Activated naive CD4-positive, alpha-beta T cell treated with anti-CD3 and anti-CD28 coated beads, Interleukin-2, amount 50 U/mL, for 72 hours (primary cell): ENCODE data around the gene MYL9. TPM values are rescaled to one million over a fixed set of nuclear protein-coding genes. Genes with fewer than 3 reads are reported as not detected.
"Not testable (repeated sequence)": the region's sequence is repeated elsewhere in the genome, so short reads cannot be mapped to it uniquely, and the experiment has no call there.

Experiments
- ATAC-seq, 2 donors: fragments of 150-1000 bp; cut with Tn5 transposase; 2 replicates each; pipeline ENCODE4 v1.10.0; 2021; ENCODE audit warnings: mild to moderate bottlenecking in 2 of 2, moderate library complexity in 2 of 2
- DNase-seq, 2 donors: peaks; one replicate each; pipeline ENCODE4 v3.0.0; 2021 to 2022; ENCODE audit warnings: low spot score in 2 of 2
- H3K27ac Mint-ChIP-seq, 2 donors: one replicate each; pipeline ENCODE4 v1.8.0; 2022; ENCODE audit warnings: mild to moderate bottlenecking in 2 of 2, mixed read lengths in 2 of 2
- H3K36me3 Mint-ChIP-seq, 2 donors: one replicate each; pipeline ENCODE4 v1.8.0; 2022; ENCODE audit warnings: mixed read lengths in 2 of 2
- H3K9me3 Mint-ChIP-seq, 2 donors: one replicate each; pipeline ENCODE4 v1.8.0; 2022; ENCODE audit warnings: mixed read lengths in 2 of 2
- total RNA-seq, 2 donors: library from RNA; stranded (reverse); gene quantifications; one replicate each; pipeline ENCODE4 v1.2.3, GENCODE V29; 2022

The MYL9 gene
- total RNA-seq, 2 donors from 2014 or later: 0.57 to 0.95 TPM

GRCh38 chr20:36543184-36544133 is 2.1 kb downstream of the MYL9 start:
- H3K27ac Mint-ChIP-seq: peak overlapping the region; percentile 14 to 70

GRCh38 chr20:36544134-36545018 is 3.1 kb downstream of the MYL9 start:
- no peak for ATAC-seq
- Mint-ChIP-seq H3K9me3 (no peaks in the 10 kb centered on the region), H3K27ac (peak overlapping the region in 1 of 2 donors; percentile 14), H3K36me3 (no peaks in the 10 kb centered on the region)
- no peak for DNase-seq

More at GRCh38 chr20:36543184-36544133, 2.1 kb downstream of the MYL9 start:
- no peak for DNase-seq
- no peak for ATAC-seq
- Mint-ChIP-seq H3K36me3 (no peaks in the 10 kb centered on the region), H3K9me3 (no peaks in the 10 kb centered on the region)

- Mint-ChIP-seq H3K36me3 (no peaks in the 10 kb centered on the region), H3K27ac (peak overlapping the region; percentile 60 to 72)
- no peak for ATAC-seq
Measured at GRCh38 chr20:36546111-36546736, 4.9 kb downstream of the MYL9 start.

GRCh38 chr20:36547186-36548005 is 6.1 kb downstream of the MYL9 start:
- DNase-seq (no peak), ATAC-seq (no peak)
- Mint-ChIP-seq H3K36me3 (no peaks in the 10 kb centered on the region), H3K9me3 (no peaks in the 10 kb centered on the region), H3K27ac (no peak overlapping the region)

More at GRCh38 chr20:36546111-36546736, 4.9 kb downstream of the MYL9 start:
- DNase-seq: no peak
- H3K9me3 Mint-ChIP-seq: no peaks in the 10 kb centered on the region

- Mint-ChIP-seq H3K27ac (no peak overlapping the region), H3K9me3 (no peaks in the 10 kb centered on the region), H3K36me3 (no peaks in the 10 kb centered on the region)
- DNase-seq (no peak), ATAC-seq (no peak)
Measured at GRCh38 chr20:36548006-36548315, 6.6 kb downstream of the MYL9 start.

- Mint-ChIP-seq H3K27ac (peak overlapping the region in 1 of 2 donors; percentile 16), H3K36me3 (no peaks in the 10 kb centered on the region), H3K9me3 (no peaks in the 10 kb centered on the region)
- DNase-seq: no peak
- no peak for ATAC-seq
Measured at GRCh38 chr20:36548704-36549627, 7.6 kb downstream of the MYL9 start.

DNA sequence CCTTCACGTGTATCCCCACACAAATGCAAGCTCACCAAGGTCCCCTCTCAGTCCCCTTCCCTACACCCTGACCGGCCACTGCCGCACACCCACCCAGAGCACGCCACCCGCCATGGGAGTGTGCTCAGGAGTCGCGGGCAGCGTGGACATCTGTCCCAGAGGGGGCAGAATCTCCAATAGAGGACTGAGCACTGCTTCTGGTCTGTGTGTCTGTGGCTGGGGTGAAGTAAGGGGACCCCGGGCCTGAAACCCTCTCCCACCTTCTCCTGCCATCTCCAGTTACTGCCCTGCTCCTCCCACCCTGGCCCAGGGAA is 8.3 kb downstream of the MYL9 start:
- no peak for ATAC-seq

GRCh38 chr20:36549942-36550789 is 8.8 kb downstream of the MYL9 start:
- Mint-ChIP-seq H3K36me3 (no peaks in the 10 kb centered on the region), H3K27ac (peak overlapping the region; percentile 14 to 65), H3K9me3 (no peaks in the 10 kb centered on the region)
- DNase-seq (no peak), ATAC-seq (no peak)

More for the DNA sequence above, 8.3 kb downstream of the MYL9 start:
- peak overlapping the region in 1 of 2 donors; percentile 65 for H3K27ac Mint-ChIP-seq
- H3K9me3 Mint-ChIP-seq: no peaks in the 10 kb centered on the region
- DNase-seq: no peak
- no peaks in the 10 kb centered on the region for H3K36me3 Mint-ChIP-seq

GRCh38 chr20:36550790-36551299 is 9.5 kb downstream of the MYL9 start:
- ATAC-seq (no peak), DNase-seq (no peak)
- H3K9me3 Mint-ChIP-seq: no peaks in the 10 kb centered on the region
- H3K36me3 Mint-ChIP-seq: no peaks in the 10 kb centered on the region
- peak overlapping the region; percentile 14 to 41 for H3K27ac Mint-ChIP-seq

- peak overlapping the region in 1 of 2 donors; percentile 6 for H3K27ac Mint-ChIP-seq
- H3K36me3 Mint-ChIP-seq: no peaks in the 10 kb centered on the region
- ATAC-seq (no peak), DNase-seq (no peak)
- H3K9me3 Mint-ChIP-seq: no peaks in the 10 kb centered on the region
Measured at GRCh38 chr20:36555248-36555647, 13.9 kb downstream of the MYL9 start.

DNA sequence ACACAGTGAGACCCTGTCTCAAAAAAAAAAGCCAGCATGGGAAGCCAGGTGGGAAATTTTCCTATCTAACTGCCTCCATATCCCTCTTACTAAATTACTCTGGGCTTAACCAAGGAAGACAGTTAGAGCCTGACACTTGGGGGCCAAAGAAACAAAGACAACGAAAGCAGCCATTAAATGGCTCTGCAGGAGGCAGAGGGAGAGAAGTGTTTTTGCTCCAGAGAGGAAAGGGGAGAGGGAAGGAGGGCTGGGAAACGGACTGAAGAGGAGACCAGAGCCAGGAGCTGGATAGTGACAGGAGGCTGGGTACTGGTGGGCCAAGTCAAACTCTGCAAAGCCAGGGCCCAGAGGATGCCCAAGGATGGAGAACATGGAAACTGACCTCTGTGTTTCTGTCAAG is 21.4 kb downstream of the MYL9 start:
- no peak overlapping the region for H3K27ac Mint-ChIP-seq
- H3K36me3 Mint-ChIP-seq: peaks cover 7 to 11% of the 10 kb centered on the region in 2 donors
- ATAC-seq: no peak
- H3K9me3 Mint-ChIP-seq: peaks cover 4 to 10% of the 10 kb centered on the region in 2 donors
- DNase-seq: no peak

DNA sequence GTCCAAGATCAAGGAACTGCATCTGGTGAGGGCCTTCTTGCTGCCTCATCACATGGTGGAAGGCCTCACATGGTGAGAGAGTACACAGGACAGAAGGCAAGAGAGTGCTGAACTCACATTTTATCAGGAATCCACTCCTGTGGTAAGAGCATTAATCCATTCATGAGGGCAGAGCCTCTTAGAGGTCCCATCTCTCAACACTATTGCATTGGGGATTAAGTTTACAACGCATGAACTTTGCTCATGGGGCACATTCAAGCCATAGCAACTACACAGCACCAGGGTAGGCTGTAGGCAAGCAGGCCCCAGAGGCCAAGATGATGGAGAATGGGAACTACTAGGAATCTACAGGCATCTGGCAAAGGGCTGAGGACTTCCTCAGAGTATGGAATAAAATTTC is 22.1 kb downstream of the MYL9 start:
- ATAC-seq (no peak), DNase-seq (no peak)
- H3K9me3 Mint-ChIP-seq: peaks cover 4 to 10% of the 10 kb centered on the region in 2 donors
- H3K36me3 Mint-ChIP-seq: peaks cover 7 to 11% of the 10 kb centered on the region in 2 donors
- no peak overlapping the region for H3K27ac Mint-ChIP-seq

GRCh38 chr20:36564078-36564725 is 22.9 kb downstream of the MYL9 start:
- ATAC-seq, DNase-seq, H3K9me3 Mint-ChIP-seq: not testable (repeated sequence)
- peak overlapping the region in 1 of 2 donors; percentile 10 for H3K27ac Mint-ChIP-seq
- H3K36me3 Mint-ChIP-seq: peaks cover 7 to 11% of the 10 kb centered on the region in 2 donors

- H3K36me3 Mint-ChIP-seq: peaks cover 7 to 11% of the 10 kb centered on the region in 2 donors
- not testable (repeated sequence) for ATAC-seq, DNase-seq, H3K27ac Mint-ChIP-seq, H3K9me3 Mint-ChIP-seq
Measured at GRCh38 chr20:36564726-36565121, 23.4 kb downstream of the MYL9 start.
